Smooth muscle cell of the brain vasculature (primary cell): ENCODE results near the gene SLC25A18.
"Not testable (repeated sequence)": the region's sequence is repeated elsewhere in the genome, so short reads cannot be mapped to it uniquely, and the experiment has no call there.

Experiments used
- DNase-seq: peaks from one replicate; pipeline ENCODE4 v3.0.0-alpha.2; 2012; ENCODE audit warnings: low read depth, low spot score

Gene SLC25A18

GRCh38 chr22:17562906-17563870, at the start of gene SLC25A18:
SLC25A18 (plus strand) TSS chr22:17563498; CDS start chr22:17579945, 16,447 bp downstream.
- no peak for DNase-seq

GRCh38 chr22:17513612-17514011, 49.7 kb upstream of the SLC25A18 start:
- no peak for DNase-seq

GRCh38 chr22:17514084-17514483, 49.2 kb upstream of the SLC25A18 start:
- no peak for DNase-seq

- no peak for DNase-seq
Measured at GRCh38 chr22:17518406-17518805, 44.9 kb upstream of the SLC25A18 start.

GRCh38 chr22:17521971-17522370, 41.3 kb upstream of the SLC25A18 start:
- not testable (repeated sequence) for DNase-seq

GRCh38 chr22:17523925-17524324, 39.4 kb upstream of the SLC25A18 start:
- no peak for DNase-seq

GRCh38 chr22:17536269-17536668, 27.0 kb upstream of the SLC25A18 start:
- no peak for DNase-seq

GRCh38 chr22:17537155-17537554, 26.1 kb upstream of the SLC25A18 start:
- no peak for DNase-seq

- no peak for DNase-seq
Measured at GRCh38 chr22:17540481-17540880, 22.8 kb upstream of the SLC25A18 start.

- DNase-seq = no peak
Measured at GRCh38 chr22:17541476-17541875, 21.8 kb upstream of the SLC25A18 start.

- no peak for DNase-seq
Measured at GRCh38 chr22:17542452-17542851, 20.8 kb upstream of the SLC25A18 start.

GRCh38 chr22:17548010-17548755, 15.1 kb upstream of the SLC25A18 start:
- DNase-seq = no peak

- no peak for DNase-seq
Measured at GRCh38 chr22:17548756-17549035, 14.6 kb upstream of the SLC25A18 start.

- DNase-seq = no peak
Measured at GRCh38 chr22:17549183-17549582, 14.1 kb upstream of the SLC25A18 start.

GRCh38 chr22:17549655-17550054, 13.6 kb upstream of the SLC25A18 start:
- DNase-seq = no peak

GRCh38 chr22:17552737-17553136, 10.6 kb upstream of the SLC25A18 start:
- DNase-seq = no peak

- DNase-seq = no peak
Measured at GRCh38 chr22:17554814-17555213, 8.5 kb upstream of the SLC25A18 start.

- DNase-seq = no peak
Measured at GRCh38 chr22:17559188-17559587, 4.1 kb upstream of the SLC25A18 start.

GRCh38 chr22:17563936-17564391, 666 bp downstream of the SLC25A18 start:
- DNase-seq = no peak

GRCh38 chr22:17566016-17566687, 2.9 kb downstream of the SLC25A18 start:
- not testable (repeated sequence) for DNase-seq

- no peak for DNase-seq
Measured at GRCh38 chr22:17566776-17567175, 3.5 kb downstream of the SLC25A18 start.

GRCh38 chr22:17569971-17570511, 6.7 kb downstream of the SLC25A18 start:
- DNase-seq = no peak
